Stimulated activated naive B cell treated with anti-CD40 and anti-IgM and Interleukin-4, amounts not matched to agents 10 μg/mL and 1 μg/mL and 100 μg/mL, for 72 hours (primary cell): ENCODE measurements around the gene ARHGAP10.
A peak's percentile ranks its signal among the peaks of the same experiment; 100 is the strongest.

ENCODE experiments used
- ATAC-seq, 2 donors: fragments of 150-1000 bp; cut with Tn5 transposase; replicated peaks; 2 replicates each; pipeline ENCODE4 v1.10.0; 2021; ENCODE audit warnings: moderate library complexity in 1 of 2
- DNase-seq: peaks from one replicate; pipeline ENCODE4 v3.0.0; 2021
- H3K27ac Mint-ChIP-seq: one replicate; pipeline ENCODE4 v1.8.0; 2022; ENCODE audit warnings: mild to moderate bottlenecking, mixed read lengths
- H3K27me3 Mint-ChIP-seq, 2 donors: one replicate each; pipeline ENCODE4 v1.8.0; 2022; ENCODE audit warnings: mixed read lengths in 2 of 2
- H3K36me3 Mint-ChIP-seq, 2 donors: one replicate each; pipeline ENCODE4 v1.8.0; 2022; ENCODE audit warnings: mixed read lengths in 2 of 2, mild to moderate bottlenecking in 1 of 2
- H3K4me1 Mint-ChIP-seq, 2 donors: one replicate each; pipeline ENCODE4 v1.8.0; 2022; ENCODE audit warnings: mixed read lengths in 2 of 2, mild to moderate bottlenecking in 1 of 2
- H3K4me3 Mint-ChIP-seq, 2 donors: one replicate each; pipeline ENCODE4 v1.8.0; 2022; ENCODE audit warnings: mild to moderate bottlenecking in 2 of 2, mixed read lengths in 2 of 2, moderate library complexity in 1 of 2
- H3K9me3 Mint-ChIP-seq, 2 donors: one replicate each; pipeline ENCODE4 v1.8.0; 2022; ENCODE audit warnings: mixed read lengths in 2 of 2, mild to moderate bottlenecking in 1 of 2

ARHGAP10 gene

GRCh38 chr4:147717878-147718277 is 14.0 kb upstream of the ARHGAP10 start:
- H3K27ac Mint-ChIP-seq: no peak overlapping the region
- no peak overlapping the region for H3K4me3 Mint-ChIP-seq
- peaks cover 0 to 1% of the 10 kb centered on the region in 2 donors for H3K4me1 Mint-ChIP-seq
- DNase-seq (no peak), ATAC-seq (no peak)
- peaks cover 4 to 5% of the 10 kb centered on the region in 2 donors for H3K27me3 Mint-ChIP-seq
- H3K9me3 Mint-ChIP-seq: no peaks in the 10 kb centered on the region
- no peaks in the 10 kb centered on the region for H3K36me3 Mint-ChIP-seq

- Mint-ChIP-seq H3K36me3 (no peaks in the 10 kb centered on the region), H3K27ac (no peak overlapping the region), H3K9me3 (no peaks in the 10 kb centered on the region), H3K4me1 (no peaks in the 10 kb centered on the region), H3K4me3 (no peak overlapping the region), H3K27me3 (peaks cover 17% of the 10 kb centered on the region in 2 donors)
- ATAC-seq: no peak
- no peak for DNase-seq
Measured at GRCh38 chr4:147723326-147723725, 8.6 kb upstream of the ARHGAP10 start.

- no peak for ATAC-seq
- no peak for DNase-seq
- Mint-ChIP-seq H3K4me1 (no peaks in the 10 kb centered on the region), H3K9me3 (no peaks in the 10 kb centered on the region), H3K36me3 (no peaks in the 10 kb centered on the region), H3K27me3 (peaks cover 21 to 25% of the 10 kb centered on the region in 2 donors), H3K27ac (no peak overlapping the region), H3K4me3 (no peak overlapping the region)
Measured at GRCh38 chr4:147724468-147725201, 7.3 kb upstream of the ARHGAP10 start.

- Mint-ChIP-seq H3K4me3 (no peak overlapping the region), H3K27ac (no peak overlapping the region), H3K4me1 (no peaks in the 10 kb centered on the region), H3K36me3 (no peaks in the 10 kb centered on the region), H3K9me3 (no peaks in the 10 kb centered on the region), H3K27me3 (peaks cover 18 to 25% of the 10 kb centered on the region in 2 donors)
- DNase-seq (no peak), ATAC-seq (no peak)
Measured at GRCh38 chr4:147725673-147726072, 6.2 kb upstream of the ARHGAP10 start.

- no peak overlapping the region for H3K4me3 Mint-ChIP-seq
- no peaks in the 10 kb centered on the region for H3K9me3 Mint-ChIP-seq
- peaks cover 23 to 25% of the 10 kb centered on the region in 2 donors for H3K27me3 Mint-ChIP-seq
- no peak overlapping the region for H3K27ac Mint-ChIP-seq
- H3K4me1 Mint-ChIP-seq: peaks cover 1 to 7% of the 10 kb centered on the region in 2 donors
- no peak for DNase-seq
- no peak for ATAC-seq
- no peaks in the 10 kb centered on the region for H3K36me3 Mint-ChIP-seq
Measured at GRCh38 chr4:147727476-147728028, 4.3 kb upstream of the ARHGAP10 start.

- H3K27ac Mint-ChIP-seq: no peak overlapping the region
- DNase-seq (no peak), ATAC-seq (no peak)
- no peak overlapping the region for H3K4me3 Mint-ChIP-seq
- H3K27me3 Mint-ChIP-seq: peaks cover 39 to 44% of the 10 kb centered on the region in 2 donors
- H3K36me3 Mint-ChIP-seq: no peaks in the 10 kb centered on the region
- no peaks in the 10 kb centered on the region for H3K9me3 Mint-ChIP-seq
- H3K4me1 Mint-ChIP-seq: peaks cover 11 to 21% of the 10 kb centered on the region in 2 donors
Measured at GRCh38 chr4:147730333-147730732, 1.6 kb upstream of the ARHGAP10 start.

- Mint-ChIP-seq H3K27ac (no peak overlapping the region), H3K4me3 (peak overlapping the region; percentile 84 to 94), H3K4me1 (peaks cover 11 to 21% of the 10 kb centered on the region in 2 donors), H3K27me3 (peaks cover 47 to 51% of the 10 kb centered on the region in 2 donors), H3K9me3 (no peaks in the 10 kb centered on the region), H3K36me3 (no peaks in the 10 kb centered on the region)
- peak; percentile 40 to 54 for ATAC-seq
- no peak for DNase-seq
Measured at GRCh38 chr4:147732518-147733235, 789 bp downstream of the ARHGAP10 start.

- Mint-ChIP-seq H3K36me3 (no peaks in the 10 kb centered on the region), H3K27me3 (peaks cover 40 to 41% of the 10 kb centered on the region in 2 donors), H3K4me1 (peaks cover 11 to 21% of the 10 kb centered on the region in 2 donors), H3K9me3 (no peaks in the 10 kb centered on the region), H3K4me3 (peak overlapping the region; percentile 84 to 94), H3K27ac (no peak overlapping the region)
- no peak for DNase-seq
- ATAC-seq: no peak
Measured at GRCh38 chr4:147733716-147734344, 1.9 kb downstream of the ARHGAP10 start.

GRCh38 chr4:147734496-147734895 is 2.6 kb downstream of the ARHGAP10 start:
- no peak for ATAC-seq
- no peak for DNase-seq
- H3K4me3 Mint-ChIP-seq: no peak overlapping the region
- peaks cover 37 to 39% of the 10 kb centered on the region in 2 donors for H3K27me3 Mint-ChIP-seq
- H3K4me1 Mint-ChIP-seq: peaks cover 11 to 21% of the 10 kb centered on the region in 2 donors
- H3K27ac Mint-ChIP-seq: no peak overlapping the region
- H3K9me3 Mint-ChIP-seq: no peaks in the 10 kb centered on the region
- no peaks in the 10 kb centered on the region for H3K36me3 Mint-ChIP-seq

- no peak for ATAC-seq
- no peak overlapping the region for H3K4me3 Mint-ChIP-seq
Measured at GRCh38 chr4:147735413-147736301, 3.8 kb downstream of the ARHGAP10 start.

GRCh38 chr4:147736458-147736857 is 4.6 kb downstream of the ARHGAP10 start:
- no peak overlapping the region for H3K27ac Mint-ChIP-seq
- no peaks in the 10 kb centered on the region for H3K9me3 Mint-ChIP-seq
- H3K36me3 Mint-ChIP-seq: no peaks in the 10 kb centered on the region
- ATAC-seq (no peak), DNase-seq (no peak)
- H3K4me3 Mint-ChIP-seq: no peak overlapping the region
- H3K27me3 Mint-ChIP-seq: peaks cover 37% of the 10 kb centered on the region in 2 donors
- peaks cover 11 to 17% of the 10 kb centered on the region in 2 donors for H3K4me1 Mint-ChIP-seq

More at GRCh38 chr4:147735413-147736301, 3.8 kb downstream of the ARHGAP10 start:
- DNase-seq: no peak
- no peaks in the 10 kb centered on the region for H3K9me3 Mint-ChIP-seq
- H3K27ac Mint-ChIP-seq: no peak overlapping the region
- H3K27me3 Mint-ChIP-seq: peaks cover 37 to 39% of the 10 kb centered on the region in 2 donors
- peaks cover 11 to 21% of the 10 kb centered on the region in 2 donors for H3K4me1 Mint-ChIP-seq
- no peaks in the 10 kb centered on the region for H3K36me3 Mint-ChIP-seq

- no peak for ATAC-seq
- Mint-ChIP-seq H3K27me3 (peaks cover 34 to 37% of the 10 kb centered on the region in 2 donors), H3K4me1 (peaks cover 9 to 14% of the 10 kb centered on the region in 2 donors), H3K27ac (no peak overlapping the region), H3K36me3 (no peaks in the 10 kb centered on the region), H3K4me3 (no peak overlapping the region), H3K9me3 (no peaks in the 10 kb centered on the region)
- no peak for DNase-seq
Measured at GRCh38 chr4:147737623-147738022, 5.7 kb downstream of the ARHGAP10 start.

GRCh38 chr4:147739239-147739823 is 7.4 kb downstream of the ARHGAP10 start:
- no peak overlapping the region for H3K4me3 Mint-ChIP-seq
- ATAC-seq: no peak
- no peaks in the 10 kb centered on the region for H3K4me1 Mint-ChIP-seq
- H3K27ac Mint-ChIP-seq: no peak overlapping the region
- no peak for DNase-seq
- H3K9me3 Mint-ChIP-seq: no peaks in the 10 kb centered on the region
- H3K36me3 Mint-ChIP-seq: no peaks in the 10 kb centered on the region
- peaks cover 20 to 25% of the 10 kb centered on the region in 2 donors for H3K27me3 Mint-ChIP-seq
